H9 (cell line): Measurements from ENCODE around the gene MAD1L1. TPM values are rescaled to one million over a fixed set of nuclear protein-coding genes. Genes with fewer than 3 reads are reported as not detected.

Experiments
- DNase-seq: peaks from one replicate; pipeline ENCODE4 v3.0.0-alpha.2; 2017
- H2AFZ ChIP-seq: one replicate; pipeline ENCODE4 v1.6.1; 2013; ENCODE audit warnings: mild to moderate bottlenecking, low read length, control low read depth, moderate library complexity
- H2AK5ac ChIP-seq: 2 replicates; pipeline ENCODE4 v1.6.1; 2013; ENCODE audit warnings: low read length, control low read depth, mixed read lengths; ENCODE audit not compliant: insufficient read length
- H2BK120ac ChIP-seq: one replicate; pipeline ENCODE4 v1.6.1; 2013; ENCODE audit warnings: low read depth, mild to moderate bottlenecking, low read length, control low read depth, inconsistent platforms; ENCODE audit not compliant: poor library complexity, severe bottlenecking
- H2BK12ac ChIP-seq: 2 replicates; pipeline ENCODE4 v1.6.1; 2013; ENCODE audit warnings: low read length, control low read depth, mixed read lengths, low read depth; ENCODE audit not compliant: insufficient read length
- H2BK15ac ChIP-seq: 2 replicates; pipeline ENCODE4 v1.6.1; 2013; ENCODE audit warnings: low read depth, low read length, control low read depth
- H2BK20ac ChIP-seq: one replicate; pipeline ENCODE4 v1.6.1; 2013; ENCODE audit warnings: low read depth, mild to moderate bottlenecking, low read length, control low read depth, inconsistent platforms; ENCODE audit not compliant: poor library complexity, severe bottlenecking
- H2BK5ac ChIP-seq: 2 replicates; pipeline ENCODE4 v1.6.1; 2013; ENCODE audit warnings: low read length, control low read depth, mixed read lengths; ENCODE audit not compliant: insufficient read length
- H3K14ac ChIP-seq: 2 replicates; pipeline ENCODE4 v1.6.1; 2013; ENCODE audit warnings: low read length, control low read depth; ENCODE audit not compliant: insufficient read depth
- H3K18ac ChIP-seq: 2 replicates; pipeline ENCODE4 v1.6.1; 2013; ENCODE audit warnings: low read depth, mild to moderate bottlenecking, mixed read lengths, low read length, control low read depth; ENCODE audit not compliant: insufficient read length
- H3K23ac ChIP-seq: 2 replicates; pipeline ENCODE4 v1.6.1; 2013; ENCODE audit warnings: low read length, control low read depth, mixed read lengths, low read depth; ENCODE audit not compliant: insufficient read length
- H3K23me2 ChIP-seq: 2 replicates; pipeline ENCODE4 v1.6.1; 2013; ENCODE audit warnings: low read depth, mild to moderate bottlenecking, mixed read lengths, low read length, control low read depth; ENCODE audit not compliant: insufficient read length, poor library complexity, severe bottlenecking
- H3K27ac ChIP-seq: 2 replicates; pipeline ENCODE4 v1.5.1; 2013; ENCODE audit warnings: low read length, control low read depth, mixed read lengths, low read depth; ENCODE audit not compliant: insufficient read length
- H3K27me3 ChIP-seq: 2 replicates; pipeline ENCODE4 v1.6.1; 2013; ENCODE audit warnings: low read length, control low read depth, inconsistent platforms; ENCODE audit not compliant: insufficient read depth
- H3K4ac ChIP-seq: 2 replicates; pipeline ENCODE4 v1.6.1; 2013; ENCODE audit warnings: low read depth, mild to moderate bottlenecking, control low read depth, inconsistent platforms, low read length, moderate library complexity
- H3K4me1 ChIP-seq: 2 replicates; pipeline ENCODE4 v1.6.1; 2013; ENCODE audit warnings: low read length, control low read depth, inconsistent platforms; ENCODE audit not compliant: insufficient read depth
- H3K4me2 ChIP-seq: 2 replicates; pipeline ENCODE4 v1.6.1; 2013; ENCODE audit warnings: low read length, control low read depth, mixed read lengths; ENCODE audit not compliant: insufficient read length, insufficient read depth
- H3K56ac ChIP-seq: 2 replicates; pipeline ENCODE4 v1.6.1; 2013; ENCODE audit warnings: low read depth, mild to moderate bottlenecking, mixed read lengths, low read length, control low read depth; ENCODE audit not compliant: insufficient read length
- H3K79me1 ChIP-seq: 2 replicates; pipeline ENCODE4 v1.6.1; 2013; ENCODE audit warnings: low read depth, mild to moderate bottlenecking, moderate library complexity, low read length, control low read depth, inconsistent platforms; ENCODE audit not compliant: insufficient read depth, poor library complexity, severe bottlenecking
- H3K79me2 ChIP-seq: 2 replicates; pipeline ENCODE4 v1.6.1; 2013; ENCODE audit warnings: low read length, control low read depth, inconsistent platforms; ENCODE audit not compliant: insufficient read depth
- H3K9ac ChIP-seq: 2 replicates; pipeline ENCODE4 v1.6.1; 2013; ENCODE audit warnings: low read length, control low read depth, mixed read lengths; ENCODE audit not compliant: insufficient read length; ENCODE audit errors: extremely low read depth
- H3K9me3 ChIP-seq: one replicate; pipeline ENCODE4 v1.6.1; 2013; ENCODE audit warnings: low read depth, low read length, inconsistent platforms; ENCODE audit not compliant: control insufficient read depth
- H3T11ph ChIP-seq: one replicate; pipeline ENCODE4 v1.6.1; 2013; ENCODE audit warnings: mild to moderate bottlenecking, low read length, control low read depth, inconsistent platforms
- H4K20me1 ChIP-seq: one replicate; pipeline ENCODE4 v1.6.1; 2013; ENCODE audit not compliant: control insufficient read depth, insufficient read length, insufficient read depth
- H4K5ac ChIP-seq: 2 replicates; pipeline ENCODE4 v1.6.1; 2013; ENCODE audit warnings: low read depth, mild to moderate bottlenecking, mixed read lengths, low read length, control low read depth; ENCODE audit not compliant: insufficient read length
- H4K8ac ChIP-seq: replicated peaks from 2 replicates; pipeline ENCODE4 v1.6.1; 2013; ENCODE audit warnings: low read length, control low read depth, mixed read lengths, low read depth; ENCODE audit not compliant: insufficient read length
- H4K91ac ChIP-seq: 2 replicates; pipeline ENCODE4 v1.6.1; 2013; ENCODE audit warnings: low read depth, mild to moderate bottlenecking, moderate library complexity, mixed read lengths, low read length, control low read depth; ENCODE audit not compliant: insufficient read length
- H3K27ac Mint-ChIP-seq, 3 experiments: 2 replicates in 2 of 3; 3 replicates in 1 of 3; pipeline ENCODE4 v1.8.0; 2020 to 2021; ENCODE audit warnings: mixed read lengths in 3 of 3, mild to moderate bottlenecking in 1 of 3, moderate library complexity in 1 of 3
- H3K27me3 Mint-ChIP-seq: 2 replicates; pipeline ENCODE4 v1.8.0; 2021; ENCODE audit warnings: low read depth, mild to moderate bottlenecking, moderate library complexity, mixed read lengths
- H3K36me3 Mint-ChIP-seq, 3 experiments: 2 replicates in 2 of 3; 3 replicates in 1 of 3; pipeline ENCODE4 v1.8.0; 2020 to 2021; ENCODE audit warnings: low read depth in 3 of 3, mixed read lengths in 3 of 3; ENCODE audit not compliant: insufficient read depth in 1 of 3
- H3K4me1 Mint-ChIP-seq, 2 experiments: 2 replicates each; pipeline ENCODE4 v1.8.0; 2020; ENCODE audit warnings: mixed read lengths in 2 of 2
- H3K4me3 Mint-ChIP-seq, 2 experiments: 2 replicates in 1 of 2; 3 replicates in 1 of 2; pipeline ENCODE4 v1.8.0; 2020 to 2021; ENCODE audit warnings: mild to moderate bottlenecking in 2 of 2, mixed read lengths in 2 of 2, moderate library complexity in 1 of 2
- H3K9me3 Mint-ChIP-seq, 2 experiments: 2 replicates in 1 of 2; 3 replicates in 1 of 2; pipeline ENCODE4 v1.8.0; 2020; ENCODE audit warnings: mild to moderate bottlenecking in 2 of 2, mixed read lengths in 2 of 2, moderate library complexity in 1 of 2
- CTCF ChIP-seq: fragments of 200-600 bp; sonication (generic); conservative IDR thresholded peaks from 3 replicates; pipeline ENCODE4 v1.8.0; 2021; ENCODE audit warnings: antibody characterized with exemption, mild to moderate bottlenecking
- WGBS: extraction: QIAGEN DNeasy Blood & Tissue Kit; methylation state at CpG from one replicate; pipeline ENCODE4 v1.1.7; 2013; ENCODE audit warnings: missing lambda C conversion rate, low lambda C conversion rate, mixed read lengths; ENCODE audit not compliant: insufficient read length; ENCODE audit errors: extremely low coverage; 5-methylcytosine and 5-hydroxymethylcytosine counted together
- total RNA-seq: library from RNA; stranded (reverse); gene quantifications from 2 replicates; pipeline ENCODE4 v1.2.1, GENCODE V29; 2021

The MAD1L1 gene
- total RNA-seq, 1 experiment from 2014 or later = 39.0 TPM

- H3K4ac ChIP-seq = no peak overlapping the region
- H4K20me1 ChIP-seq = no peaks in the 10 kb centered on the region
- no peak overlapping the region for H4K8ac ChIP-seq
- no peak overlapping the region for H2BK15ac ChIP-seq
- no peak overlapping the region for H3K56ac ChIP-seq
- no peak overlapping the region for H4K91ac ChIP-seq
- H3K27me3 ChIP-seq = no peaks in the 10 kb centered on the region
- no peak overlapping the region for H3K27ac ChIP-seq
- no peak overlapping the region for H3K9ac ChIP-seq
- H3K9me3 ChIP-seq = no peaks in the 10 kb centered on the region
- Mint-ChIP-seq H3K27me3 (no peaks in the 10 kb centered on the region), H3K9me3 (no peaks in the 10 kb centered on the region), H3K27ac (peak overlapping the region in 2 of 3 experiments; percentile 58 to 73; a peak in 3 of 7 replicates), H3K36me3 (no peaks in the 10 kb centered on the region), H3K4me3 (no peak overlapping the region), H3K4me1 (peaks cover 3% of the 10 kb centered on the region in 2 experiments)
- no peak overlapping the region for H2BK12ac ChIP-seq
- H3T11ph ChIP-seq = no peak overlapping the region
- no peak for DNase-seq
- H3K79me1 ChIP-seq = no peaks in the 10 kb centered on the region
- H3K79me2 ChIP-seq = no peaks in the 10 kb centered on the region
- no peak overlapping the region for H3K18ac ChIP-seq
- no peaks in the 10 kb centered on the region for H3K4me1 ChIP-seq
- no peak overlapping the region for H3K23ac ChIP-seq
- no peak for TF ChIP-seq CTCF
- peak overlapping the region; percentile 24; the same call in 1 of the 2 replicates for H3K14ac ChIP-seq
- H2AFZ ChIP-seq = no peak overlapping the region
- H4K5ac ChIP-seq = no peak overlapping the region
- no peak overlapping the region for H2BK120ac ChIP-seq
- H3K4me2 ChIP-seq = no peak overlapping the region
- H3K23me2 ChIP-seq = no peaks in the 10 kb centered on the region
- no peak overlapping the region for H2BK20ac ChIP-seq
- no peak overlapping the region for H2AK5ac ChIP-seq
- WGBS = no CpG with 5 or more reads among the region's 25 CpGs
- H2BK5ac ChIP-seq = no peak overlapping the region
These were observed 319.1 kb downstream of the MAD1L1 start for GRCh38 chr7:1913466-1914282.
